ENCODE results near the gene TMEM254. TPM values are rescaled to one million over a fixed set of nuclear protein-coding genes. Genes with fewer than 3 reads are reported as not detected.
A peak's percentile ranks its signal among the peaks of the same experiment; 100 is the strongest.
"Not testable (repeated sequence)": the region's sequence is repeated elsewhere in the genome, so short reads cannot be mapped to it uniquely, and the experiment has no call there.

TMEM254 gene
- polyA plus RNA-seq (2013): 19.2 and 20.4 TPM in 2 replicates

- Histone ChIP-seq H3K4me1 (ENCODE audit: control insufficient read depth in 1 of 2, insufficient read depth in 2 of 2, low read length in 2 of 2) (peaks cover 6 to 18% of the 10 kb centered on the region in 2 experiments), H3K23ac (ENCODE audit: low read length) (no peak within 1 kb of the TSS), H2BK5ac (ENCODE audit: low read depth, low read length, poor library complexity) (peak within 1 kb of the TSS; percentile 95), H3K4ac (ENCODE audit: low read depth, low read length) (peak within 1 kb of the TSS; percentile 87), H3K4me2 (ENCODE audit: low read length) (peak within 1 kb of the TSS; percentile 84), H2BK12ac (ENCODE audit: low read length) (peak within 1 kb of the TSS; percentile 68), H3K27me3 (ENCODE audit: insufficient read depth, low read length) (no peaks in the 10 kb centered on the region), H3K9ac (ENCODE audit: low read length) (peak within 1 kb of the TSS; percentile 83), H3K36me3 (ENCODE audit: control insufficient read depth in 1 of 2, insufficient read depth in 2 of 2, low read length in 2 of 2) (no peaks in the 10 kb centered on the region), H3K79me1 (ENCODE audit: low read length) (peaks cover 26% of the 10 kb centered on the region), H3K18ac (ENCODE audit: low read length) (peak within 1 kb of the TSS; percentile 98), H4K12ac (ENCODE audit: low read depth, low read length) (peak within 1 kb of the TSS; percentile 95), H4K8ac (ENCODE audit: low read depth, low read length) (peak within 1 kb of the TSS; percentile 98), H3K14ac (ENCODE audit: low read length) (peak within 1 kb of the TSS; percentile 95), H2AFZ (ENCODE audit: insufficient read depth, low read length, poor library complexity) (peak within 1 kb of the TSS; percentile 90), H2BK120ac (ENCODE audit: insufficient read depth, low read length, poor library complexity) (peak within 1 kb of the TSS; percentile 98), H3K4me3 (ENCODE audit: low read depth, low read length) (peak within 1 kb of the TSS; percentile 79), H4K91ac (ENCODE audit: low read depth, low read length) (peak within 1 kb of the TSS; percentile 98), H3K9me3 (ENCODE audit: insufficient read depth, low read depth, low read length) (no peaks in the 10 kb centered on the region), H3K27ac (ENCODE audit: low read depth, low read length) (peak within 1 kb of the TSS; percentile 100), H2AK5ac (ENCODE audit: low read length) (peak within 1 kb of the TSS; percentile 87), H3K79me2 (ENCODE audit: control insufficient read depth, insufficient read depth, low read length, poor library complexity) (peaks cover 3% of the 10 kb centered on the region)
- no CpG with 5 or more reads among the region's 64 CpGs for WGBS (ENCODE audit: extremely low coverage, insufficient coverage, insufficient read length)
- DNase-seq: peak; percentile 95 to 96
Observed at GRCh38 chr10:80078448-80079311, at the start of gene TMEM254. TMEM254 (plus strand) TSS chr10:80078665; CDS start chr10:80078700, 35 bp downstream.

GRCh38 chr10:80029205-80029604 is 49.3 kb upstream of the TMEM254 start:
- peak; percentile 40 to 62 for DNase-seq
- not testable (repeated sequence) for H3K4me2 ChIP-seq (ENCODE audit: low read length); H3K27ac ChIP-seq (ENCODE audit: low read depth, low read length); H3K23ac ChIP-seq (ENCODE audit: low read length); H2BK12ac ChIP-seq (ENCODE audit: low read length); H2AK5ac ChIP-seq (ENCODE audit: low read length); H2BK5ac ChIP-seq (ENCODE audit: low read depth, low read length, poor library complexity); H3K9me3 ChIP-seq (ENCODE audit: insufficient read depth, low read depth, low read length); H3K9ac ChIP-seq (ENCODE audit: low read length); H3K18ac ChIP-seq (ENCODE audit: low read length); H3K79me1 ChIP-seq (ENCODE audit: low read length); H2AFZ ChIP-seq (ENCODE audit: insufficient read depth, low read length, poor library complexity); H3K4me1 ChIP-seq (ENCODE audit: control insufficient read depth in 1 of 2, insufficient read depth in 2 of 2, low read length in 2 of 2); H4K91ac ChIP-seq (ENCODE audit: low read depth, low read length); H3K14ac ChIP-seq (ENCODE audit: low read length); H3K27me3 ChIP-seq (ENCODE audit: insufficient read depth, low read length); H4K8ac ChIP-seq (ENCODE audit: low read depth, low read length); H4K12ac ChIP-seq (ENCODE audit: low read depth, low read length); H3K36me3 ChIP-seq (ENCODE audit: control insufficient read depth in 1 of 2, insufficient read depth in 2 of 2, low read length in 2 of 2); H3K4ac ChIP-seq (ENCODE audit: low read depth, low read length); H3K79me2 ChIP-seq (ENCODE audit: control insufficient read depth, insufficient read depth, low read length, poor library complexity); H3K4me3 ChIP-seq (ENCODE audit: low read depth, low read length); H2BK120ac ChIP-seq (ENCODE audit: insufficient read depth, low read length, poor library complexity)
- WGBS (ENCODE audit: extremely low coverage, insufficient coverage, insufficient read length): no CpG with 5 or more reads among the region's 3 CpGs

- H2BK5ac ChIP-seq (ENCODE audit: low read depth, low read length, poor library complexity); H3K36me3 ChIP-seq (ENCODE audit: control insufficient read depth in 1 of 2, insufficient read depth in 2 of 2, low read length in 2 of 2); H3K9ac ChIP-seq (ENCODE audit: low read length); H3K4ac ChIP-seq (ENCODE audit: low read depth, low read length); H3K4me2 ChIP-seq (ENCODE audit: low read length); H3K9me3 ChIP-seq (ENCODE audit: insufficient read depth, low read depth, low read length); H3K27ac ChIP-seq (ENCODE audit: low read depth, low read length); H3K79me2 ChIP-seq (ENCODE audit: control insufficient read depth, insufficient read depth, low read length, poor library complexity); H3K4me3 ChIP-seq (ENCODE audit: low read depth, low read length); H2BK120ac ChIP-seq (ENCODE audit: insufficient read depth, low read length, poor library complexity); H3K79me1 ChIP-seq (ENCODE audit: low read length); H2AK5ac ChIP-seq (ENCODE audit: low read length); H2BK12ac ChIP-seq (ENCODE audit: low read length); H3K18ac ChIP-seq (ENCODE audit: low read length); DNase-seq; H4K12ac ChIP-seq (ENCODE audit: low read depth, low read length); H2AFZ ChIP-seq (ENCODE audit: insufficient read depth, low read length, poor library complexity); H3K23ac ChIP-seq (ENCODE audit: low read length); H3K27me3 ChIP-seq (ENCODE audit: insufficient read depth, low read length); H4K8ac ChIP-seq (ENCODE audit: low read depth, low read length); H3K4me1 ChIP-seq (ENCODE audit: control insufficient read depth in 1 of 2, insufficient read depth in 2 of 2, low read length in 2 of 2); H4K91ac ChIP-seq (ENCODE audit: low read depth, low read length); H3K14ac ChIP-seq (ENCODE audit: low read length): not testable (repeated sequence)
- no CpG with 5 or more reads among the region's 5 CpGs for WGBS (ENCODE audit: extremely low coverage, insufficient coverage, insufficient read length)
Observed at GRCh38 chr10:80029865-80030264, 48.6 kb upstream of the TMEM254 start.

- H4K91ac ChIP-seq (ENCODE audit: low read depth, low read length): no peak overlapping the region
- WGBS (ENCODE audit: extremely low coverage, insufficient coverage, insufficient read length): no CpG with 5 or more reads among the region's 5 CpGs
Observed at GRCh38 chr10:80032503-80032902, 46.0 kb upstream of the TMEM254 start.

More at GRCh38 chr10:80032503-80032902, 46.0 kb upstream of the TMEM254 start:
- H3K18ac ChIP-seq (ENCODE audit: low read length): no peak overlapping the region
- no peak overlapping the region for H3K23ac ChIP-seq (ENCODE audit: low read length)
- no peak overlapping the region for H2BK120ac ChIP-seq (ENCODE audit: insufficient read depth, low read length, poor library complexity)
- H3K9me3 ChIP-seq (ENCODE audit: insufficient read depth, low read depth, low read length): no peaks in the 10 kb centered on the region
- H3K79me2 ChIP-seq (ENCODE audit: control insufficient read depth, insufficient read depth, low read length, poor library complexity): no peaks in the 10 kb centered on the region
- no peaks in the 10 kb centered on the region for H3K4me1 ChIP-seq (ENCODE audit: control insufficient read depth in 1 of 2, insufficient read depth in 2 of 2, low read length in 2 of 2)
- no peak overlapping the region for H4K12ac ChIP-seq (ENCODE audit: low read depth, low read length)
- no peak overlapping the region for H2BK5ac ChIP-seq (ENCODE audit: low read depth, low read length, poor library complexity)
- H2BK12ac ChIP-seq (ENCODE audit: low read length): no peak overlapping the region
- H3K27me3 ChIP-seq (ENCODE audit: insufficient read depth, low read length): no peaks in the 10 kb centered on the region
- H3K36me3 ChIP-seq (ENCODE audit: control insufficient read depth in 1 of 2, insufficient read depth in 2 of 2, low read length in 2 of 2): no peaks in the 10 kb centered on the region
- no peak overlapping the region for H3K4ac ChIP-seq (ENCODE audit: low read depth, low read length)
- H3K27ac ChIP-seq (ENCODE audit: low read depth, low read length): no peak overlapping the region
- H4K8ac ChIP-seq (ENCODE audit: low read depth, low read length): no peak overlapping the region
- no peak for DNase-seq
- no peak overlapping the region for H2AFZ ChIP-seq (ENCODE audit: insufficient read depth, low read length, poor library complexity)
- H3K79me1 ChIP-seq (ENCODE audit: low read length): no peaks in the 10 kb centered on the region
- H2AK5ac ChIP-seq (ENCODE audit: low read length): no peak overlapping the region
- no peak overlapping the region for H3K9ac ChIP-seq (ENCODE audit: low read length)
- H3K4me2 ChIP-seq (ENCODE audit: low read length): no peak overlapping the region
- no peak overlapping the region for H3K14ac ChIP-seq (ENCODE audit: low read length)
- no peak overlapping the region for H3K4me3 ChIP-seq (ENCODE audit: low read depth, low read length)
